ENCODE data around the gene GLYATL1B.
"Not testable (repeated sequence)": the region's sequence is repeated elsewhere in the genome, so short reads cannot be mapped to it uniquely, and the experiment has no call there.

The GLYATL1B gene

GRCh38 chr11:59136551-59136950 is 50.4 kb downstream of the GLYATL1B start:
- H3K27ac ChIP-seq (ENCODE audit: low read depth, low read length); H3K79me1 ChIP-seq (ENCODE audit: low read length); H3K27me3 ChIP-seq (ENCODE audit: insufficient read depth, low read length); H3K9ac ChIP-seq (ENCODE audit: low read length); H2BK12ac ChIP-seq (ENCODE audit: low read length); H3K4me2 ChIP-seq (ENCODE audit: low read length); H3K18ac ChIP-seq (ENCODE audit: low read length); H2AFZ ChIP-seq (ENCODE audit: insufficient read depth, low read length, poor library complexity); H3K9me3 ChIP-seq (ENCODE audit: insufficient read depth, low read depth, low read length); H4K12ac ChIP-seq (ENCODE audit: low read depth, low read length); H2BK5ac ChIP-seq (ENCODE audit: low read depth, low read length, poor library complexity); H3K4me1 ChIP-seq (ENCODE audit: control insufficient read depth in 1 of 2, insufficient read depth in 2 of 2, low read length in 2 of 2); H2BK120ac ChIP-seq (ENCODE audit: insufficient read depth, low read length, poor library complexity); H2AK5ac ChIP-seq (ENCODE audit: low read length); DNase-seq; H3K23ac ChIP-seq (ENCODE audit: low read length); H3K36me3 ChIP-seq (ENCODE audit: control insufficient read depth in 1 of 2, insufficient read depth in 2 of 2, low read length in 2 of 2); H3K14ac ChIP-seq (ENCODE audit: low read length); H4K91ac ChIP-seq (ENCODE audit: low read depth, low read length); H3K4ac ChIP-seq (ENCODE audit: low read depth, low read length); H4K8ac ChIP-seq (ENCODE audit: low read depth, low read length); H3K4me3 ChIP-seq (ENCODE audit: low read depth, low read length); H3K79me2 ChIP-seq (ENCODE audit: control insufficient read depth, insufficient read depth, low read length, poor library complexity): not testable (repeated sequence)
- no CpG with 5 or more reads among the region's 6 CpGs for WGBS (ENCODE audit: extremely low coverage, insufficient coverage, insufficient read length)

DNA sequence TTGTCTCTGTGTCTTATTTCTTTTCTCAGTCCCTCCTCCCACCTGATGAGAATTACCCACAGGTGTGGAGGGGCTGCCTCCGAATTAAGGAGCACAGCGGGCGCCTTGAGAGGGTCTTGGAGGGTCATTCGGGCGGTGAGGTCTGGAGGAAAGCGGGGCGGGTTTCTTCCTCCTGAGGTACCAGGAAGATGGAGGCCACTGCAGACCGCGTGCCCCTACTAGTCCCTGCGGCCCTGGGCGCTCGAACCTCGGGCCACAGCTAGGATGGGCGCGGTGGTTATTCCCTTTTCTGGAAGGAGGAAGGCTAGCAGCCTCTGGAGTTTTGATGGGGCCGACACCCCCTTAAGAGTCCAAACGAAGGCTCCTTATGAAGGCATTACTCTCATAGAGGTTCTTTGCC is 51.1 kb downstream of the GLYATL1B start:
- Histone ChIP-seq H4K12ac (ENCODE audit: low read depth, low read length) (no peak overlapping the region), H3K79me1 (ENCODE audit: low read length) (no peaks in the 10 kb centered on the region), H4K91ac (ENCODE audit: low read depth, low read length) (no peak overlapping the region), H3K4me2 (ENCODE audit: low read length) (no peak overlapping the region), H3K18ac (ENCODE audit: low read length) (no peak overlapping the region), H3K9ac (ENCODE audit: low read length) (no peak overlapping the region), H3K27ac (ENCODE audit: low read depth, low read length) (no peak overlapping the region), H2BK12ac (ENCODE audit: low read length) (no peak overlapping the region), H3K79me2 (ENCODE audit: control insufficient read depth, insufficient read depth, low read length, poor library complexity) (no peaks in the 10 kb centered on the region), H2BK5ac (ENCODE audit: low read depth, low read length, poor library complexity) (no peak overlapping the region), H2BK120ac (ENCODE audit: insufficient read depth, low read length, poor library complexity) (no peak overlapping the region), H3K14ac (ENCODE audit: low read length) (no peak overlapping the region), H4K8ac (ENCODE audit: low read depth, low read length) (no peak overlapping the region), H3K23ac (ENCODE audit: low read length) (no peak overlapping the region), H3K4me1 (ENCODE audit: control insufficient read depth in 1 of 2, insufficient read depth in 2 of 2, low read length in 2 of 2) (no peaks in the 10 kb centered on the region), H3K27me3 (ENCODE audit: insufficient read depth, low read length) (no peaks in the 10 kb centered on the region), H3K4ac (ENCODE audit: low read depth, low read length) (no peak overlapping the region), H2AK5ac (ENCODE audit: low read length) (no peak overlapping the region), H3K4me3 (ENCODE audit: low read depth, low read length) (no peak overlapping the region), H3K36me3 (ENCODE audit: control insufficient read depth in 1 of 2, insufficient read depth in 2 of 2, low read length in 2 of 2) (no peaks in the 10 kb centered on the region), H3K9me3 (ENCODE audit: insufficient read depth, low read depth, low read length) (no peaks in the 10 kb centered on the region), H2AFZ (ENCODE audit: insufficient read depth, low read length, poor library complexity) (no peak overlapping the region)
- WGBS (ENCODE audit: extremely low coverage, insufficient coverage, insufficient read length), result no CpG with 5 or more reads among the region's 17 CpGs
- DNase-seq, result no peak

DNA sequence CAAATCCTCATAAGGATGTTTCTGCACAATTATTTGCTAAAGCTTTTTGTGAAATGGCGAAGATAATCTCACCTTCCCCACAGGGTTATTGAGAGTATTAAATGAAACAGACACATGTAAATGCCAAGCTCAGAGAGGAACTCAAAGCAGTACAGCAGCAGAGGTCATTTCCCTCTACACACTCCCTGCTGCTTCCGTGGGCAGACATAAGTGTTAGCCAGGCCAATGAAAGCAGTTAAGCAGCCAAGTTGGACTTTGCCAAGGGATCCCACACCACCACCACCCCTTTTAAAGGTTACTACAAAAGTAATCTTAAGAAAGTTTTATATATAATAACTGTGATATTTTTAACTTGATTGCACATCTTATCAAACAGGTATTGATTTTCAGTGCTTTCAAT is 52.5 kb downstream of the GLYATL1B start:
- Histone ChIP-seq H4K12ac (ENCODE audit: low read depth, low read length) (no peak overlapping the region), H3K18ac (ENCODE audit: low read length) (no peak overlapping the region), H3K4me3 (ENCODE audit: low read depth, low read length) (no peak overlapping the region), H3K9me3 (ENCODE audit: insufficient read depth, low read depth, low read length) (no peaks in the 10 kb centered on the region), H3K4me2 (ENCODE audit: low read length) (no peak overlapping the region), H2BK5ac (ENCODE audit: low read depth, low read length, poor library complexity) (no peak overlapping the region), H2AK5ac (ENCODE audit: low read length) (no peak overlapping the region), H2BK12ac (ENCODE audit: low read length) (no peak overlapping the region), H3K79me1 (ENCODE audit: low read length) (peaks cover 3% of the 10 kb centered on the region), H4K8ac (ENCODE audit: low read depth, low read length) (no peak overlapping the region), H3K4me1 (ENCODE audit: control insufficient read depth in 1 of 2, insufficient read depth in 2 of 2, low read length in 2 of 2) (no peaks in the 10 kb centered on the region), H2BK120ac (ENCODE audit: insufficient read depth, low read length, poor library complexity) (no peak overlapping the region), H3K27me3 (ENCODE audit: insufficient read depth, low read length) (no peaks in the 10 kb centered on the region), H3K23ac (ENCODE audit: low read length) (no peak overlapping the region), H2AFZ (ENCODE audit: insufficient read depth, low read length, poor library complexity) (no peak overlapping the region), H3K79me2 (ENCODE audit: control insufficient read depth, insufficient read depth, low read length, poor library complexity) (no peaks in the 10 kb centered on the region), H3K36me3 (ENCODE audit: control insufficient read depth in 1 of 2, insufficient read depth in 2 of 2, low read length in 2 of 2) (no peaks in the 10 kb centered on the region), H3K4ac (ENCODE audit: low read depth, low read length) (no peak overlapping the region), H3K27ac (ENCODE audit: low read depth, low read length) (no peak overlapping the region), H3K9ac (ENCODE audit: low read length) (no peak overlapping the region), H4K91ac (ENCODE audit: low read depth, low read length) (no peak overlapping the region), H3K14ac (ENCODE audit: low read length) (no peak overlapping the region)
- DNase-seq, result no peak
- no CpG with 5 or more reads among the region's 2 CpGs for WGBS (ENCODE audit: extremely low coverage, insufficient coverage, insufficient read length)

DNA sequence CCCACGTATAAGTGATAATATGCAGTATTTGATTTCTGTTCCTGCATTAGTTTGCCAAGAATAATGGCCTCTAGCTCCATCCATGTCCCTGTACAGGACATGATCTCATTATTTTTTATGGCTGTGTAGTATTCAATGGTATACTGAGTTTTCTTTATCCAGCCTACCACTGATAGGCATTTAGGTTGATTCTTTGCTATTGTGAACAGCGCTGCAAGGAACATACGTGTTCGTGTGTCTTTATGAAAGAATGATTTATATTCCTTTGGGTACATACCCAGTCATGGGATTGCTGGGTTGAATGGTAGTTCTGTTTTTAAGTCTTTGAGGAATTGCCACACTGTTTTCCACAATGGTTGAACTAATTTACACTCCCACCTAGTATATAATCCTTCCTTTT is 55.1 kb downstream of the GLYATL1B start:
- Histone ChIP-seq H3K23ac (ENCODE audit: low read length) (no peak overlapping the region), H2BK12ac (ENCODE audit: low read length) (no peak overlapping the region)

More for the DNA sequence above, 55.1 kb downstream of the GLYATL1B start:
- Histone ChIP-seq H3K4me1 (ENCODE audit: control insufficient read depth in 1 of 2, insufficient read depth in 2 of 2, low read length in 2 of 2) (peaks cover 6 to 7% of the 10 kb centered on the region in 2 experiments), H3K4me2 (ENCODE audit: low read length) (no peak overlapping the region), H3K27ac (ENCODE audit: low read depth, low read length) (no peak overlapping the region), H3K4me3 (ENCODE audit: low read depth, low read length) (no peak overlapping the region), H3K9ac (ENCODE audit: low read length) (no peak overlapping the region), H4K8ac (ENCODE audit: low read depth, low read length) (no peak overlapping the region), H3K14ac (ENCODE audit: low read length) (no peak overlapping the region), H3K79me2 (ENCODE audit: control insufficient read depth, insufficient read depth, low read length, poor library complexity) (no peaks in the 10 kb centered on the region), H3K18ac (ENCODE audit: low read length) (no peak overlapping the region), H2BK5ac (ENCODE audit: low read depth, low read length, poor library complexity) (no peak overlapping the region), H4K12ac (ENCODE audit: low read depth, low read length) (no peak overlapping the region), H2BK120ac (ENCODE audit: insufficient read depth, low read length, poor library complexity) (no peak overlapping the region), H3K27me3 (ENCODE audit: insufficient read depth, low read length) (no peaks in the 10 kb centered on the region), H3K4ac (ENCODE audit: low read depth, low read length) (no peak overlapping the region), H3K36me3 (ENCODE audit: control insufficient read depth in 1 of 2, insufficient read depth in 2 of 2, low read length in 2 of 2) (no peaks in the 10 kb centered on the region), H2AFZ (ENCODE audit: insufficient read depth, low read length, poor library complexity) (no peak overlapping the region), H3K9me3 (ENCODE audit: insufficient read depth, low read depth, low read length) (no peaks in the 10 kb centered on the region), H2AK5ac (ENCODE audit: low read length) (no peak overlapping the region), H4K91ac (ENCODE audit: low read depth, low read length) (no peak overlapping the region), H3K79me1 (ENCODE audit: low read length) (peaks cover 6% of the 10 kb centered on the region)
- WGBS (ENCODE audit: extremely low coverage, insufficient coverage, insufficient read length), result no CpG with 5 or more reads among the region's 4 CpGs
- no peak for DNase-seq

Data from trophoblast cell (in vitro differentiated cells and primary cell).